K562 (cell line): ENCODE results near the gene RNASEH1. TPM values are rescaled to one million over a fixed set of nuclear protein-coding genes. Genes with fewer than 3 reads are reported as not detected.

Source experiments
- ATAC-seq: fragments of 200-7000 bp; cut with Tn5 transposase; 3 replicates; pipeline ENCODE4 v1.9.1; 2020; ENCODE audit warnings: moderate library complexity
- BruUV-seq: library from RNA; stranded (reverse); fragments of 400-500 nt; replicated peaks from 2 replicates; lab custom pipeline; 2021; lab: Mats Ljungman, UMichigan
- CTCF ChIA-PET: fragments of 300-600 bp; formaldehyde crosslinking; extraction: SDS; loops from one replicate; lab custom pipeline; 2021; ENCODE audit warnings: low intra/inter-chr PET ratio; lab: Yijun Ruan, JAX
- POLR2A ChIA-PET: fragments of 300-600, 350-650 bp; sonication (Branson Sonifier 250); formaldehyde crosslinking; extraction: SDS; loops from one replicate; lab custom pipeline; 2021; ENCODE audit warnings: antibody characterized with exemption, inconsistent platforms; lab: Yijun Ruan, JAX
- DNase-seq, 4 experiments: peaks; one replicate each; pipeline versions ENCODE4 v3.0.0 to v3.0.0-alpha.2; 2011 to 2018; ENCODE audit warnings: low spot score in 3 of 4, mixed read lengths in 3 of 4; ENCODE audit errors: extremely low read depth in 1 of 4
- FAIRE-seq: peaks from 2 replicates; lab custom pipeline; 2011; peaks lifted over from hg19 to GRCh38; lab: Jason Lieb, UNC
- H2AFZ ChIP-seq: 2 replicates; pipeline ENCODE4 v1.6.0; 2011; ENCODE audit warnings: low read depth, low read length, control low read depth, inconsistent platforms
- H3K27ac ChIP-seq: fragments of 200-600 bp; 3 replicates; pipeline ENCODE4 v1.8.0; 2011; ENCODE audit warnings: low read depth, mild to moderate bottlenecking, control low read depth, inconsistent platforms, low read length, moderate library complexity, mixed read lengths; ENCODE audit errors: extremely low read depth
- H3K27me3 ChIP-seq, 2 experiments: fragments of 300-600 bp in 1 of 2; 2 replicates in 1 of 2; 3 replicates in 1 of 2; pipeline versions ENCODE4 v1.6.0 to v1.8.0; 2011; ENCODE audit warnings: inconsistent platforms in 2 of 2, low read length in 2 of 2, mild to moderate bottlenecking in 1 of 2, mixed read lengths in 1 of 2, moderate library complexity in 1 of 2; ENCODE audit not compliant: control insufficient read depth in 2 of 2, insufficient read depth in 2 of 2
- H3K36me3 ChIP-seq: fragments of 300-600 bp; 3 replicates; pipeline ENCODE4 v1.8.0; 2011; ENCODE audit warnings: mild to moderate bottlenecking, low read length, inconsistent platforms; ENCODE audit not compliant: control insufficient read depth, insufficient read depth
- H3K4me1 ChIP-seq, 2 experiments: fragments of 200-600 bp in 1 of 2; replicated peaks in 1 of 2; 2 replicates in 1 of 2; 3 replicates in 1 of 2; pipeline versions ENCODE4 v1.5.1 to v1.8.0; 2011; ENCODE audit warnings: inconsistent platforms in 2 of 2, low read length in 2 of 2, mild to moderate bottlenecking in 1 of 2, mixed read lengths in 1 of 2, moderate library complexity in 1 of 2; ENCODE audit not compliant: control insufficient read depth in 2 of 2, insufficient read depth in 2 of 2
- H3K4me2 ChIP-seq: 2 replicates; pipeline ENCODE4 v1.6.1; 2011; ENCODE audit warnings: low read length, control low read depth, inconsistent platforms, mixed read lengths; ENCODE audit not compliant: insufficient read depth
- H3K4me3 ChIP-seq: fragments of 200-600 bp; sonication (generic), shearing (Covaris generic); 2 replicates; pipeline ENCODE4 v1.5.1; 2016; ENCODE audit warnings: control low read depth, inconsistent platforms
- H3K79me2 ChIP-seq: fragments of 200-600 bp; 3 replicates; pipeline ENCODE4 v1.8.0; 2011; ENCODE audit warnings: low read length, inconsistent platforms; ENCODE audit not compliant: control insufficient read depth, insufficient read depth
- H3K9ac ChIP-seq, 2 experiments: 2 replicates each; pipeline versions ENCODE4 v1.6.0 to v1.6.1; 2011; ENCODE audit warnings: low read depth in 2 of 2, low read length in 2 of 2, control low read depth in 1 of 2, inconsistent platforms in 1 of 2, mild to moderate bottlenecking in 1 of 2, mixed read lengths in 1 of 2; ENCODE audit not compliant: insufficient read depth in 1 of 2
- H3K9me1 ChIP-seq: one replicate; pipeline ENCODE4 v1.6.0; 2011; ENCODE audit warnings: inconsistent platforms, mild to moderate bottlenecking, low read length, moderate library complexity; ENCODE audit not compliant: control insufficient read depth, insufficient read depth
- H3K9me3 ChIP-seq: replicated peaks from 2 replicates; pipeline ENCODE4 v1.5.1; 2011; ENCODE audit warnings: low read depth, low read length, inconsistent platforms; ENCODE audit not compliant: control insufficient read depth, insufficient read depth
- H4K20me1 ChIP-seq: replicated peaks from 2 replicates; pipeline ENCODE4 v1.6.1; 2011; ENCODE audit warnings: low read length, inconsistent platforms, mixed read lengths; ENCODE audit not compliant: control insufficient read depth, insufficient read depth
- ARID2 ChIP-seq: fragments of 450-650 bp; IDR thresholded peaks from 2 replicates; pipeline ENCODE4 v1.6.1; 2017; ENCODE audit warnings: antibody characterized with exemption, mild to moderate bottlenecking
- EP300 ChIP-seq: IDR thresholded peaks from 2 replicates; pipeline ENCODE4 v1.6.1; 2012; ENCODE audit warnings: low read length, improper control_type of control experiment
- MEF2A ChIP-seq: IDR thresholded peaks from 2 replicates; pipeline ENCODE4 v1.6.1; 2011; ENCODE audit warnings: low read depth, mild to moderate bottlenecking, low read length, moderate library complexity; ENCODE audit not compliant: control insufficient read depth
- MTA3 ChIP-seq: fragments of 450-650 bp; formaldehyde crosslinking; IDR thresholded peaks from 2 replicates; pipeline ENCODE4 v1.6.1; 2017; ENCODE audit warnings: mild to moderate bottlenecking, borderline replicate concordance
- NELFE ChIP-seq: IDR thresholded peaks from 2 replicates; pipeline ENCODE4 v1.6.1; 2011; ENCODE audit warnings: mild to moderate bottlenecking; ENCODE audit not compliant: insufficient read depth, insufficient read length
- TFAM ChIP-seq: fragments of 250-450 bp; sonication (Bioruptor Pico); conservative IDR thresholded peaks from 2 replicates; pipeline ENCODE4 v1.5.0; 2021; ENCODE audit warnings: mild to moderate bottlenecking, moderate library complexity
- XRCC3 ChIP-seq: fragments of 450-650 bp; IDR thresholded peaks from 2 replicates; pipeline ENCODE4 v1.6.1; 2017; ENCODE audit warnings: mild to moderate bottlenecking, moderate library complexity
- ZBTB8A ChIP-seq: fragments of 450-650 bp; IDR thresholded peaks from 2 replicates; pipeline ENCODE4 v1.6.1; 2018; ENCODE audit warnings: mild to moderate bottlenecking, moderate library complexity; ENCODE audit not compliant: partially characterized antibody
- ZNF232 ChIP-seq: sonication (generic); formaldehyde crosslinking; IDR thresholded peaks from 2 replicates; pipeline ENCODE4 v1.8.0; 2022; ENCODE audit warnings: mild to moderate bottlenecking, missing genetic modification reagents
- ZNF778 ChIP-seq: fragments of 450-650 bp; formaldehyde crosslinking; IDR thresholded peaks from 2 replicates; pipeline ENCODE4 v1.4.0; 2020; ENCODE audit warnings: mild to moderate bottlenecking, moderate library complexity
- WGBS: fragments of 100-300 bp; shearing (Covaris generic); methylation state at CpG from one replicate; pipeline ENCODE4 v1.1.6; 2016; ENCODE audit warnings: low coverage, mixed read lengths; ENCODE audit not compliant: insufficient coverage; ENCODE audit errors: missing lambda C conversion rate; 5-methylcytosine and 5-hydroxymethylcytosine counted together
- in situ Hi-C: fragments of 300-500 bp; cut with MboI; formaldehyde crosslinking; loops from 4 replicates; pipeline ENCODE4 v1.15.0; 2018; ENCODE audit warnings: inconsistent platforms, mixed read lengths
- intact Hi-C: fragments of 100-400 bp; cut with micrococcal nuclease; formaldehyde crosslinking; loops from 2 replicates; pipeline ENCODE4 v1.14.2; 2022
- polyA plus RNA-seq, 8 experiments: library from polyadenylated mRNA; depleted of rRNA in 4 of 8; stranded (reverse) in 5 of 8; unstranded in 3 of 8; fragments of >200 nt; fragmentation: Nextera tagmentation in 2 of 8; fragmentation: Illumina TruSeq in 1 of 8; extraction: Ambion mirVana in 2 of 8; extraction: Trizol in 1 of 8; gene quantifications; 2 replicates each; pipeline versions ENCODE4 v1.2.1 to v1.2.3, GENCODE V29; 2011 to 2014; ENCODE audit warnings: inconsistent platforms in 1 of 8, missing spikeins in 1 of 8
- total RNA-seq, 7 experiments: library from RNA; depleted of rRNA in 6 of 7; stranded (reverse); fragments of >200 nt in 6 of 7; fragmentation: Illumina TruSeq in 2 of 7; extraction: Trizol in 2 of 7; gene quantifications; 2 replicates each; pipeline versions ENCODE4 v1.2.1 to v1.2.3, GENCODE V29; 2011 to 2021; ENCODE audit warnings: low replicate concordance in 1 of 7
- TF ChIP-seq, protein P1 (sequence below): fragments of 450-650 bp; IDR thresholded peaks from 2 replicates; pipeline ENCODE4 v1.6.1; 2016; ENCODE audit warnings: low read depth, mild to moderate bottlenecking, moderate library complexity
- TF ChIP-seq, protein P2 (sequence below): fragments of 200-800 bp; sonication (Bioruptor generic); IDR thresholded peaks from 2 replicates; pipeline ENCODE4 v1.6.1; 2017; ENCODE audit warnings: missing genetic modification characterization, missing compliant biosample characterization
- TF ChIP-seq, protein P3 (sequence below): fragments of 250-450 bp; sonication (Bioruptor Pico); IDR thresholded peaks from 2 replicates; pipeline ENCODE4 v1.8.0; 2022; ENCODE audit warnings: moderate library complexity, mild to moderate bottlenecking, inconsistent platforms

The RNASEH1 gene
- total and polyA plus RNA-seq, 9 of the 15 experiments (the other 6 are each of a cell fraction or from before 2014, with no cell fraction given), result 25.7 to 47.5 (median 42.8) TPM

DNA sequence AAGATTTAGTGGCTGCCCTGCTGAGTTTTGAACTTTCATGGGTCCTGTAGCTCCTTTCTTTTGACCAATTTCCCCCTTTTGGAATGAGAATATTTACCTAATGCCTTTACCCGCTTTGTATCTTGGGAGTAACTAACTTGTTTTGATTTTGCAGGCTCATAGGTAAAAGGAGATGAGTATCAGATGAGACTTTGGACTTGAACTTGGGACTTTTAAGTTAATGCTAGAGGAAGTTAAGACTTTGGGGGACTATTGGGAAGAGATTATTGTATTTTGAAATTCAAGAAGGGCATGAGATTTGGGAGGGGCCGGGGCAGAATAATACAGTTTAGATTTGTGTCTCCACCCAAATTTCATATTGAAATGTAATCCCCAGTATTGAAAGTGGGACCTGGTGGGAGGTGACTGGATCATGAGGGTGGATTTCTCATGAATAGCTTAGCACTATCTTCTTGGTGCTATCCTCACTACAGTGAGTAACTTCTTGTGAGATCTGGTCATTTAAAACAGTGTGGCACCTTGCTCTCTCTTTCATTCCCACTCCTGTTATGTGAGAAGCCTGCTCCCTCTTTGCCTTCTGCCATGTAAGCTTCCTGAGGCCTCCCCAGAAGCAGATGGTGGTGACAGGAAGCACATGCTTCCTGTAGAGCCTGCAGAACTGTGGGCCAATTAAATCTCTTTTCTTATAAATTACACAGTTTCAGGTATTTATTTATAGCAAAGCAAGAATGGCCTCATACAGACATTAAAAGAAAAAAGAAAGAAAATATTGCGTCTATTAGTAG lies 44.9 kb downstream of the RNASEH1 start:
- ATAC-seq (no peak), FAIRE-seq (no peak), DNase-seq (no peak)
- Histone ChIP-seq H3K9me3 (peaks cover 5% of the 10 kb centered on the region; the same call in 1 of the 2 replicates), H3K27ac (no peak overlapping the region), H3K4me2 (no peak overlapping the region), H3K9ac (no peak overlapping the region), H4K20me1 (no peaks in the 10 kb centered on the region), H3K4me3 (no peak overlapping the region), H3K27me3 (no peaks in the 10 kb centered on the region), H3K36me3 (peaks cover 42% of the 10 kb centered on the region; the same call in 1 of the 3 replicates), H3K79me2 (peaks cover 16% of the 10 kb centered on the region), H3K4me1 (no peaks in the 10 kb centered on the region), H3K9me1 (no peaks in the 10 kb centered on the region), H2AFZ (no peak overlapping the region)
- TF ChIP-seq, protein P1, sequence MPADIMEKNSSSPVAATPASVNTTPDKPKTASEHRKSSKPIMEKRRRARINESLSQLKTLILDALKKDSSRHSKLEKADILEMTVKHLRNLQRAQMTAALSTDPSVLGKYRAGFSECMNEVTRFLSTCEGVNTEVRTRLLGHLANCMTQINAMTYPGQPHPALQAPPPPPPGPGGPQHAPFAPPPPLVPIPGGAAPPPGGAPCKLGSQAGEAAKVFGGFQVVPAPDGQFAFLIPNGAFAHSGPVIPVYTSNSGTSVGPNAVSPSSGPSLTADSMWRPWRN, result no peak
- TF ChIP-seq MTA3 (no peak), ARID2 (no peak)
- BruUV-seq, result no TSS peak
- ChIA-PET POLR2A (interaction anchor here (0.6 to 0.7 kb wide), 2 partner anchors 16 to 84 kb away, joined by 3 to 4 read pairs; no protein-coding TSS in a partner anchor), CTCF (no interaction called here)
- intact Hi-C loops (no loop called here), in situ Hi-C loops (no loop called here)
- 90% methylated on average over 3 of the region's 3 CpGs for WGBS

DNA sequence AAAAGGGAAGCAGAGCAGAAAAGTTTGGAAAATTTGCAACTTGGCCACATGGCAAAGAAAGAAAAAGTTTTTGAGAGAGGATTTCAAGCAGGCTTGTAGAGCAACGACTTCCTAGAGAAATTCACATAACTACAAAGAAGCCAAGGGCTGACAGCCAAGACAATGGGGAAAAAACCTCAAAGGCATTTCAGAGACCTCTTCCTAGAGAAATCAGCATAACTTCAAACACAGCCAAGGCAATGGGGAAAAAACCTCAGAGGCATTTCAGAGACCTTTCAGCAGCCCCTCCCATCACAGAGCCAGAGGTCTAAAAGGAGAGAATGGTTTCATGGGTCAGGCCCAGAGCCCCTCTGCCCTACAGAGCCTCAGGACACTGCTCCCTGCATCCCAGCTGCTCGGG lies 46.0 kb downstream of the RNASEH1 start:
- H3K27ac ChIP-seq, result no peak overlapping the region
- peaks cover 5% of the 10 kb centered on the region; the same call in 1 of the 2 replicates for H3K9me3 ChIP-seq
- H3K9me1 ChIP-seq, result no peaks in the 10 kb centered on the region
- intact Hi-C loops (no loop called here), in situ Hi-C loops (no loop called here)
- no peak for DNase-seq
- H3K27me3 ChIP-seq, result no peaks in the 10 kb centered on the region
- no TSS peak for BruUV-seq
- no peak for FAIRE-seq
- H3K4me2 ChIP-seq, result no peak overlapping the region
- H3K36me3 ChIP-seq, result peaks cover 38% of the 10 kb centered on the region; the same call in 1 of the 3 replicates
- WGBS, result 47% methylated on average over 2 of the region's 2 CpGs
- ChIA-PET CTCF (no interaction called here), POLR2A (no interaction called here)
- no peak overlapping the region for H3K9ac ChIP-seq
- no peaks in the 10 kb centered on the region for H4K20me1 ChIP-seq
- H3K79me2 ChIP-seq, result peaks cover 5% of the 10 kb centered on the region; the same call in 2 of the 3 replicates
- no peak for ATAC-seq
- H3K4me1 ChIP-seq, result no peaks in the 10 kb centered on the region
- H3K4me3 ChIP-seq, result no peak overlapping the region
- no peak overlapping the region for H2AFZ ChIP-seq
- TF ChIP-seq, protein P2, sequence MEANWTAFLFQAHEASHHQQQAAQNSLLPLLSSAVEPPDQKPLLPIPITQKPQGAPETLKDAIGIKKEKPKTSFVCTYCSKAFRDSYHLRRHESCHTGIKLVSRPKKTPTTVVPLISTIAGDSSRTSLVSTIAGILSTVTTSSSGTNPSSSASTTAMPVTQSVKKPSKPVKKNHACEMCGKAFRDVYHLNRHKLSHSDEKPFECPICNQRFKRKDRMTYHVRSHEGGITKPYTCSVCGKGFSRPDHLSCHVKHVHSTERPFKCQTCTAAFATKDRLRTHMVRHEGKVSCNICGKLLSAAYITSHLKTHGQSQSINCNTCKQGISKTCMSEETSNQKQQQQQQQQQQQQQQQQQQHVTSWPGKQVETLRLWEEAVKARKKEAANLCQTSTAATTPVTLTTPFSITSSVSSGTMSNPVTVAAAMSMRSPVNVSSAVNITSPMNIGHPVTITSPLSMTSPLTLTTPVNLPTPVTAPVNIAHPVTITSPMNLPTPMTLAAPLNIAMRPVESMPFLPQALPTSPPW (CRISPR knock-in tag), result no peak
- TF ChIP-seq, protein P3, sequence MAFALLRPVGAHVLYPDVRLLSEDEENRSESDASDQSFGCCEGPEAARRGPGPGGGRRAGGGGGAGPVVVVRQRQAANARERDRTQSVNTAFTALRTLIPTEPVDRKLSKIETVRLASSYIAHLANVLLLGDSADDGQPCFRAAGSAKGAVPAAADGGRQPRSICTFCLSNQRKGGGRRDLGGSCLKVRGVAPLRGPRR (CRISPR knock-in tag), result no peak
- no peak for TF ChIP-seq XRCC3
- TF ChIP-seq ZNF778 (CRISPR knock-in tag), result no peak
- no peak for TF ChIP-seq MEF2A
- no peak for TF ChIP-seq ZNF232
- no peak for TF ChIP-seq NELFE
- TF ChIP-seq ZBTB8A, result no peak
- TF ChIP-seq TFAM, result no peak
- TF ChIP-seq EP300, result no peak
